Mesodermal cell (in vitro differentiated cells): Measurements from ENCODE around the gene SLC39A5.

Source experiments
- H3K27ac ChIP-seq: 2 replicates; pipeline ENCODE4 v1.7.0; 2013; ENCODE audit warnings: mild to moderate bottlenecking, low read depth, low read length, moderate library complexity; ENCODE audit not compliant: severe bottlenecking
- H3K36me3 ChIP-seq: 2 replicates; pipeline ENCODE4 v1.7.1; 2013; ENCODE audit warnings: mild to moderate bottlenecking, low read length, moderate library complexity; ENCODE audit not compliant: control insufficient read depth, insufficient read depth
- H3K4me1 ChIP-seq: one replicate; pipeline ENCODE4 v1.7.1; 2013; ENCODE audit warnings: mild to moderate bottlenecking, low read length; ENCODE audit not compliant: insufficient read depth, control insufficient read depth, poor library complexity, severe bottlenecking
- H3K4me3 ChIP-seq: 2 replicates; pipeline ENCODE4 v1.7.0; 2013; ENCODE audit warnings: low read length, control low read depth, mild to moderate bottlenecking; ENCODE audit not compliant: insufficient read depth, poor library complexity, severe bottlenecking; ENCODE audit errors: extremely low read depth
- H3K9me3 ChIP-seq: 2 replicates; pipeline ENCODE4 v1.7.1; 2013; ENCODE audit warnings: mild to moderate bottlenecking, low read length, moderate library complexity; ENCODE audit not compliant: control insufficient read depth
- WGBS, 2 experiments: methylation state at CpG; one replicate each; pipeline ENCODE4 v1.1.5; 2013; ENCODE audit warnings: missing lambda C conversion rate in 2 of 2; ENCODE audit not compliant: insufficient coverage in 2 of 2; 5-methylcytosine and 5-hydroxymethylcytosine counted together

SLC39A5 gene

DNA sequence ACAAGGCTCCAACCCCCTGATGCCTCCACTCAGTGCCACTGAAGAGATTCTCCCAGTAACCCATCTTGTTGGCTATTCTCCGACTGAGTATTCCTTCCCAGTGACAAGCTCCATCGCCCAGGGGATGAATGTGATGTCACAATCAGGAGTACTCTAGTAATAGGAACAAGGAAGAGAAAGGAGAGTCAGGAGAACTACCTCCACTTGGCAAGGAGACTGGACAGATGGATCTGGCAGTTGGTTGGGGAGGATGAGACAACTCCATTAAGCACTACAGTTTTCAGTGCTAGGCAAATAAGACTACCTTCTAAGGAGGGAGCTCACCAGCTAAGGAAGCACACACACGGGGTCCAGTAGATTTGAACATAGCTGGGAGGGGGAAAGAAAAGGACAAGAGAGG lies 13.4 kb upstream of the SLC39A5 start:
- Histone ChIP-seq H3K27ac (no peak overlapping the region), H3K4me3 (no peak overlapping the region), H3K36me3 (peaks cover 75% of the 10 kb centered on the region), H3K4me1 (peaks cover 8% of the 10 kb centered on the region), H3K9me3 (no peaks in the 10 kb centered on the region)
- WGBS, 2 experiments, result 88 to 100% methylated on average over 1 of the region's 3 CpGs

- H3K4me1 ChIP-seq, result peaks cover 14% of the 10 kb centered on the region
- H3K4me3 ChIP-seq, result peak overlapping the region; percentile 98
- no peak overlapping the region for H3K27ac ChIP-seq
- 90 to 98% methylated on average over 6 of the region's 9 CpGs for WGBS, 2 experiments
- no peaks in the 10 kb centered on the region for H3K9me3 ChIP-seq
- H3K36me3 ChIP-seq, result peaks cover 43% of the 10 kb centered on the region
Measured at GRCh38 chr12:56219840-56220239, 10.0 kb upstream of the SLC39A5 start.

- H3K27ac ChIP-seq, result peak overlapping the region; percentile 99
- peaks cover 34% of the 10 kb centered on the region for H3K36me3 ChIP-seq
- H3K4me3 ChIP-seq, result peak overlapping the region; percentile 98
- H3K4me1 ChIP-seq, result peaks cover 17% of the 10 kb centered on the region
- 58 to 63% methylated on average over 4 to 6 of the region's 10 CpGs for WGBS, 2 experiments
- no peaks in the 10 kb centered on the region for H3K9me3 ChIP-seq
Measured at GRCh38 chr12:56220611-56221231, 9.1 kb upstream of the SLC39A5 start.

- Histone ChIP-seq H3K4me3 (peak overlapping the region; percentile 98), H3K4me1 (peaks cover 17% of the 10 kb centered on the region), H3K9me3 (no peaks in the 10 kb centered on the region), H3K36me3 (peaks cover 28% of the 10 kb centered on the region), H3K27ac (peak overlapping the region; percentile 99)
- WGBS, 2 experiments, result 1% methylated on average over 12 to 20 of the region's 21 CpGs
Measured at GRCh38 chr12:56221232-56221756, 8.6 kb upstream of the SLC39A5 start.

GRCh38 chr12:56221757-56222530 lies 7.9 kb upstream of the SLC39A5 start, which contains the start of gene RNF41:
RNF41 (minus strand) TSS chr12:56221922; CDS start chr12:56214047, 7,875 bp downstream.
- H3K9me3 ChIP-seq, result no peaks in the 10 kb centered on the region
- H3K4me3 ChIP-seq, result peak within 1 kb of the TSS; percentile 98
- peaks cover 17% of the 10 kb centered on the region for H3K4me1 ChIP-seq
- H3K36me3 ChIP-seq, result peaks cover 21% of the 10 kb centered on the region
- H3K27ac ChIP-seq, result peak within 1 kb of the TSS; percentile 99
- WGBS, 2 experiments, result 33 to 41% methylated on average over 30 to 33 of the region's 42 CpGs

GRCh38 chr12:56222531-56222895 lies 7.3 kb upstream of the SLC39A5 start:
- no peaks in the 10 kb centered on the region for H3K9me3 ChIP-seq
- peaks cover 17% of the 10 kb centered on the region for H3K4me1 ChIP-seq
- 95% methylated on average over 3 of the region's 4 CpGs; no CpG with 5 or more reads in 1 of the 2 experiments for WGBS, 2 experiments
- peak overlapping the region; percentile 98 for H3K4me3 ChIP-seq
- peaks cover 16% of the 10 kb centered on the region for H3K36me3 ChIP-seq
- peak overlapping the region; percentile 99 for H3K27ac ChIP-seq

DNA sequence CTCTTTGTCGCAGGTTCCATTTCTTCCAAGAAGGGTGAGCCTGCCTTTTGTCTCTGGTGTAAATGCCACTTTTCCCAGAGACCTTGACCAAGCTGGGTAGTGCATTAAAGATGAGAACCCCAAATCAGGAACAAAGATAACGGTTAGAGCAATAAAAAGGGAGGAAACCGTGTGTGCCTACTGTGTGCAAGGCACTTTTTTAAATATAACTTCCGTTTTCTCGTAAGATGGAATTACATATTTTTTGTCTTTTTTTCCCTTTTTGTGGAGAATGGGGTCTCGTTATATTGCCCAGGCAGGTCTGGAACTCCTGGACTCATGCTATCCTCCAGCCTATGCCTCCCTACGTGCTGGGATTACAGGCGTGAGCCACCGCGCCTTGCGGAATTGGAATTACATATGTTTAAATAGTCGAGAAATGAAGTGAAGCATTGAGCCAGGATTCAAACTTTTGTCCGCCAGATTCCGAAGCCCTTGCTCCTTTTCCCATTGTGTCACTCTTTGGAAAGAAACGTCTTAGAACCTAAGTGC lies 6.2 kb upstream of the SLC39A5 start:
- H3K27ac ChIP-seq, result peak overlapping the region; percentile 43
- WGBS, 2 experiments, result 67 to 68% methylated on average over 5 to 8 of the region's 15 CpGs
- H3K4me1 ChIP-seq, result peaks cover 17% of the 10 kb centered on the region
- H3K4me3 ChIP-seq, result no peak overlapping the region
- H3K9me3 ChIP-seq, result no peaks in the 10 kb centered on the region
- peaks cover 9% of the 10 kb centered on the region for H3K36me3 ChIP-seq

- H3K36me3 ChIP-seq, result peaks cover 8% of the 10 kb centered on the region
- 3 to 7% methylated on average over 25 to 37 of the region's 41 CpGs for WGBS, 2 experiments
- peak within 1 kb of the TSS; percentile 47 for H3K4me3 ChIP-seq
- H3K27ac ChIP-seq, result peak within 1 kb of the TSS; percentile 43
- no peaks in the 10 kb centered on the region for H3K9me3 ChIP-seq
- H3K4me1 ChIP-seq, result peaks cover 17% of the 10 kb centered on the region
Measured at GRCh38 chr12:56224102-56224701, 5.6 kb upstream of the SLC39A5 start, which contains the start of gene NABP2. NABP2 (plus strand) TSS chr12:56224342; CDS start chr12:56224857, 515 bp downstream.

- H3K4me1 ChIP-seq, result peaks cover 17% of the 10 kb centered on the region
- WGBS, 2 experiments, result 93 to 98% methylated on average over 7 to 10 of the region's 11 CpGs
- H3K4me3 ChIP-seq, result peak overlapping the region; percentile 47
- no peak overlapping the region for H3K27ac ChIP-seq
- no peaks in the 10 kb centered on the region for H3K9me3 ChIP-seq
- peaks cover 1% of the 10 kb centered on the region for H3K36me3 ChIP-seq
Measured at GRCh38 chr12:56224954-56225353, 4.9 kb upstream of the SLC39A5 start.

GRCh38 chr12:56229082-56229481 lies 769 bp upstream of the SLC39A5 start:
- 85 to 89% methylated on average over 4 to 6 of the region's 7 CpGs for WGBS, 2 experiments
- H3K9me3 ChIP-seq, result no peaks in the 10 kb centered on the region
- no peak overlapping the region for H3K27ac ChIP-seq
- H3K36me3 ChIP-seq, result no peaks in the 10 kb centered on the region
- H3K4me3 ChIP-seq, result no peak overlapping the region
- H3K4me1 ChIP-seq, result peaks cover 3% of the 10 kb centered on the region
